H4 (cell line): Measurements from ENCODE around the gene SLC13A3. TPM values are rescaled to one million over a fixed set of nuclear protein-coding genes. Genes with fewer than 3 reads are reported as not detected.

Experiments
- DNase-seq: peaks from one replicate; pipeline ENCODE4 v3.0.0-alpha.2; 2015; ENCODE audit warnings: low spot score
- total RNA-seq: library from RNA; depleted of rRNA; stranded (reverse); fragments of >200 nt; shearing (Covaris generic); gene quantifications from 2 replicates; pipeline ENCODE4 v1.2.3, GENCODE V29; 2014; rRNA removed

The SLC13A3 gene
- total RNA-seq, 1 experiment from 2014 or later: not detected

GRCh38 chr20:46539113-46539512, 112.1 kb downstream of the SLC13A3 start:
- DNase-seq: no peak

GRCh38 chr20:46530640-46531039, 120.6 kb downstream of the SLC13A3 start:
- DNase-seq: no peak

- DNase-seq: no peak
Measured at GRCh38 chr20:46523696-46524328, 127.4 kb downstream of the SLC13A3 start.

- no peak for DNase-seq
Measured at GRCh38 chr20:46523108-46523507, 128.2 kb downstream of the SLC13A3 start.

- peak; percentile 52 for DNase-seq
Measured at GRCh38 chr20:46520976-46521579, 130.2 kb downstream of the SLC13A3 start.

- no peak for DNase-seq
Measured at GRCh38 chr20:46520540-46520939, 130.7 kb downstream of the SLC13A3 start.

GRCh38 chr20:46519471-46520068, 131.7 kb downstream of the SLC13A3 start:
- DNase-seq: no peak

- DNase-seq: no peak
Measured at GRCh38 chr20:46512943-46513844, 138.1 kb downstream of the SLC13A3 start, which contains the start of gene ZNF334. ZNF334 (minus strand) TSS chr20:46513559; CDS start chr20:46512102, 1,457 bp downstream.

- DNase-seq: no peak
Measured at GRCh38 chr20:46509523-46509922, 141.7 kb downstream of the SLC13A3 start.

Other genes starting within 250 kb of the SLC13A3 start
- gene ELMO2, start 244.8 kb downstream of the SLC13A3 start, total RNA-seq: 35.6 and 43.7 TPM in 2 replicates
- 0.14 TPM in 1 of 2 replicates, not detected in the other for gene ZNF334, start 137.9 kb downstream of the SLC13A3 start, total RNA-seq
- gene OCSTAMP, start 100.8 kb downstream of the SLC13A3 start, total RNA-seq: not detected in 2 replicates
- gene TP53RK, start 38.0 kb upstream of the SLC13A3 start, total RNA-seq: 15.7 and 17.0 TPM in 2 replicates
- 3.2 and 3.9 TPM in 2 replicates for gene SLC2A10, start 58.2 kb upstream of the SLC13A3 start, total RNA-seq
- gene EYA2, start 243.4 kb upstream of the SLC13A3 start, total RNA-seq: 0.14 and 0.60 TPM in 2 replicates